GM21619 (cell line): ENCODE results near the gene EXD3.
"Not testable (repeated sequence)": the region's sequence is repeated elsewhere in the genome, so short reads cannot be mapped to it uniquely, and the experiment has no call there.

ENCODE experiments used
- ATAC-seq: cut with Tn5 transposase; IDR thresholded peaks from one replicate; pipeline ENCODE4 v1.9.1; 2021; ENCODE audit not compliant: unreplicated experiment

The EXD3 gene

DNA sequence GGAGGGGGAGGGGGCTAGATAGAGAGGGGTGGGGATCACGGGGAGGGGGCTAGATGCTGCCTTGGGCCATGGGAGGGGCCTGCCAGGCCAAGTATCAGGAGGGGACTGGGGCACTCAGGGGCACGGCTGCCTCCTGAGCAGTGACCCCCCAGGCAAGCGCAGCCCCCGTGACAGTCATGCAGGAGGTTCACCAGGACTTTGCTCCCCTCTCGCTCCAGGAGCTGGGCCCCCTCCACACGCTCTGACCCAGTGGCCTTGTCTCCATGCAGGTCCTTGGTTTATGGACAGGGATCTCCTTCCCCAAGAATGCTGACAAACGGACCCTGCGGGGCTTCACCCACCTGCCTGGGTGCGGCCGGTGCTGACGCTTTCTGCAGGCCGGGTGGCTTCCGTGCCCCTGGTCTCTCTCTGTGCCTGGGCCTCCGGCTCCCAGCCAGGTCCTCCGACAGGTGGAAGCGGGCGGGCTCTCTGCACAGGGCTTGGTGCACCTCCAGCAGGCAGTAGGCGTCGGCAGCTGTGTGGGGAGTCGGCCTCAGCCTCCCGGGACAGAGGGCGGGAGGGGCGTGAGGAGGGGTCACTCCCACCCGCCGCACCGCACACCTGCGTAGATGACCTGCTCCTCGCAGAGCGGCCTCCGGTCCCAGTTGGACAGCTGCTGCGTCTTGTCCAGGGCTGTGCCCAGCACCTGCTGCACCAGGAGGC lies 74.0 kb downstream of the EXD3 start:
- ATAC-seq, result no peak

DNA sequence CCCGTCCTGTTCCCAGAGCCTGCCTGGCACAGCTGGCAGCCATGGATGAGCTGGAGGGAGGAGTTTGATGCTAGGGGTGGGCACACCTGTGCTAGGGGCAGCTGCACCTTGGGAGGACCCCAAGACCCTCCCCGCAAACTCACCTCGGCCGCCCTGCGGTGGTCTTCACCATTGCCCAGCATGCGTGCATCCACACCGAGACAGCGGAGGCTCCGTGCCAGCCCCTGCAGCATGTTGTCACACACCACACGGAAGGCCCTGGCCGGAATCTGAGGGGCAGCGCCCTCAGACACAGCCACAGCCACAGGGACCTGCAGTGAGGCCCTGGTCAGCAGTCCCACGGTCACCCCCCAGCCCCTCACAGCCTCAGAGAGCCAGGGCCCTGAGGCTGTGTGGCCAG lies 75.0 kb downstream of the EXD3 start:
- no peak for ATAC-seq

- no peak for ATAC-seq
These were observed 80.5 kb downstream of the EXD3 start for GRCh38 chr9:137342482-137342881.

DNA sequence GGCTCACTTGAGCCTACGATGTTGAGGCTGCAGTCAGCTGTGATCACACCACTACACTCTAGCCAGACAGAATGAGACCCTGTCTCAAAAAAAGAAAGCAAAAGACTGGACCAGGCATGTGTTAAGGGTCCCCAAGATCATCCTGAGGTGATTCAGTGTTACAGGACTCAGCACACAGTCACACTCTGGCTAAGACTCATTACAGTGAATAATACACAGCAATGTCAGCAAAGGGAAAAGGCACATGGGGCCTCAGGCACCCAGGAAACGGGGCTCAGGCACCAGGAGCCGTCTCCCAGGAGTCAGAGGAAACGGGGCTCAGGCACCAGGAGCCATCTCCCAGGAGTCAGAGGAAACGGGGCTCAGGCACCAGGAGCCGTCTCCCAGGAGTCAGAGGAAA lies 81.7 kb downstream of the EXD3 start:
- ATAC-seq, result no peak

GRCh38 chr9:137339908-137340462 lies 83.0 kb downstream of the EXD3 start:
- ATAC-seq, result not testable (repeated sequence)

- ATAC-seq, result no peak
These were observed 83.7 kb downstream of the EXD3 start for GRCh38 chr9:137339045-137339907.

DNA sequence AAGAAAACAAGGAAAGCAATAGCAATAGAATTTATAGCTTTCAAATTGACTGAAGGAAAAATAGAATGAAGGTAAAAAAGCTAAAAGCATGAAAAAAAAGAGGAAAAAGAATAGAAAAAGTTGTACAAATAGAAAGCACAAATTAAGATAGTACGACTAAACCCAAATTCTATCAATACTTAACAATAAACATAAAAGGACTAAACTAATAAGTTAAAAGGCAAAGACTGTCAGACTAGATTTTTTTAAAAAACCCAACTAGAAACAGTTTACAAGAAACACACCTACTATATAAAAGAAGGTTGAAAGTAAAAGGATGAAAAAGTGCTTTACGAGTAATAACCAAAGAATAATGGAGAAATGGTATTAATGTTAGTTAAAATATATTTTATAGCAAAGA lies 86.2 kb downstream of the EXD3 start:
- no peak for ATAC-seq

- ATAC-seq, result no peak
These were observed 89.8 kb downstream of the EXD3 start for GRCh38 chr9:137333016-137333671.

DNA sequence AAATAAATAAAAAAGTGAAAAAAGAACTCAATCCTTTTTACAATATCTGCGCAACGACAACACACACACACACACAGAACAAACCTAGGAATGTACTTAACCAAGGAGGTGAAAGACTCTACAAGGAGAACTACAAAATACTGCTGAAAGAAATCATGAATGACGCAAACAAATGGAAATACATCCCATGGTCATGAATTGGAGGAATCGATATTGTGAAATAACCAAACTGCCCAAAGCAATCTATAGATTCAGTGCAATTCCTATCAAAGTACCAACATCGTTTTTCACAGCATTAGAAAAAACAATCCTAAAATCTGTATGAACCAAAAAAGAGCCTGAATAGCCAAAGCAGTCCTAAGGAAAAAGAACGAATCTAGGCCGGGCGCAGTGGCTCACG lies 91.0 kb downstream of the EXD3 start:
- ATAC-seq, result no peak

DNA sequence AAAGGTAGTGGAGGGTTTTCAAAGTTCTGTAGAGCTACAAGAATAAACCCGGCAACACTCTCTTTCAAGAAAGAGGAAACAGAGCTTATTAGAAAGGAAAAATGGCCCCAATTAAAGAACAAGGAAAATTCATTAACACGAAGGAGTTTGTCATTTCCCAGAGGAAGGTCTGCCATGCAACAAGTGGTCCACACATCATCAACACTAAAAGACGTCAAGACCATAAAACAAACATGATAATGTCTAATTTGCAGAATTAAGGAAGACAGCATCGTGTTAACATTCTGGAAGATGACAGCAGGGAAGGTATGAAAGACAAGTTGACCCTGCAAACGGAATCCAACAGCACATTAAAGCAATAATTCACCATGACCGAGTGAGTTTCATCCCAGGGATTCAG lies 92.3 kb downstream of the EXD3 start:
- no peak for ATAC-seq

DNA sequence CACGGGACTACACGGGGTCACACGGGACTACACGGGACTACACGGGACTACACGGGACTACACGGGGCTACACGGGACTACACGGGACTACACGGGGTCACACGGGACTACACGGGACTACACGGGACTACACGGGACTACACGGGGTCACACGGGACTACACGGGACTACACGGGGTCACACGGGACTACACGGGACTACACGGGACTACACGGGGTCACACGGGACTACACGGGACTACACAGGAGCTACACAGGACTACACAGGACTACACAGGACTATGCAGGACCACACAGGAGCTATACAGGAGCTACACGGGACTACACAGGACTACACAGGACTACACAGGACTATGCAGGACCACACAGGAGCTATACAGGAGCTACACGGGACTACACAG lies 93.4 kb downstream of the EXD3 start:
- not testable (repeated sequence) for ATAC-seq

- ATAC-seq, result not testable (repeated sequence)
These were observed 95.1 kb downstream of the EXD3 start for GRCh38 chr9:137327641-137328550.

- ATAC-seq, result no peak
These were observed 96.4 kb downstream of the EXD3 start for GRCh38 chr9:137326445-137327065.

- no peak for ATAC-seq
These were observed 97.2 kb downstream of the EXD3 start for GRCh38 chr9:137325799-137326198.

DNA sequence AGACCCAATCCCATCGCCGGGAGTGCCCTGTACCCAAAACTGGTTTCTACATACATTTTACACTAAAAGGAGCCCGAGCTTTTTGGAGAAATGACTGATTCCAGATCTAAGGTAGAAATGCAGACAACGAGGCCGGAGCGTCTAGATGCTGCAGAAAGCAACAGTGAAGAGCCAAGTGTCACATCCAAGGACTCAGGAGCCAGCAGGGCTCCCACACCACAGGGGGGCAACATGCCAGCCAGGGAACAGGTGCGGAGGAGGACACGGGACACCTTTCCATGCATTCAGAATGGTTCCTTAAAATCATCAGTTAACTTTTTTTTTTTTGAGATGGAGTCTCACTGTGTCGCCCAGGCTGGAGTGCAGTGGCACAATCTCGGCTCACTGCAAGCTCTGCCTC lies 97.8 kb downstream of the EXD3 start:
- ATAC-seq, result no peak

DNA sequence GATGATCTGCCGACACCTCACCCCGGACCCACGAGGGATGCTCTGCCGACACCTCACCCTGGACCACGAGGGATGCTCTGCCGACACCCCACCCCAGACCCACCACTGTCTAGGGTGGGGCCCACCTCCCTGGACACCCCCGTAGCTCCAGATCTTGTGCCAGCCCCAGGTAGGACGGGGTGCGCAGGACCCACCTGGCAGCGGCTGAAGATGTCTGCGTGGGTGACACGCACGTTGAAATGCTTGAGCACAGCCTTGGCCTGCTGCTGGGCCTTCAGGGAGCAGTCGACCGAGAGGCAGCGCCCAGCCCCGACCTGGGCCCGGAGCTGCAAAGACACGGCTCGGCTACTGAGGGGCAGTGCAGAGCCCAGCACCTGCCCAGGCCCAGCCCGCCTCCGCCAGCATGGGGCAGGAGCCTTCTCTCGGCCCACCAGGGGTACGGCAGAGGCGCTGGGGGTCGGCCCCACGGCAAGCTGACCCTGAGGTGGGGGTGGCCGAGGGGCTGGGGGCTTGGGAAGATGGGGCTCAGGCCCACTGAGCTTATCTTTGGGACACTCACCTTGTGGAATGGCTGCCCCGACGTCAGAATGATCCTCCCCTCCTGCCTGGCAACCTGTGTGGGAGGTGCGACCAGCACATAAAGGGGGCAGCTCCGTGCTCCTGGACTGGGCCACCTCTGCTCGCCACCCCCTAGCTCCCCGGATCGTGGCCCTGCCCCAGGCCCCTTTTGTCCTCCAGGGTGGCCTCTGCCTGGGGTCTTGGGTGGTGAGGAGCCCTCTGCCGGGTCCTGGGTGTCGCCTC lies 99.2 kb downstream of the EXD3 start:
- ATAC-seq, result no peak

GRCh38 chr9:137321726-137322361 lies 101.1 kb downstream of the EXD3 start:
- ATAC-seq, result no peak

DNA sequence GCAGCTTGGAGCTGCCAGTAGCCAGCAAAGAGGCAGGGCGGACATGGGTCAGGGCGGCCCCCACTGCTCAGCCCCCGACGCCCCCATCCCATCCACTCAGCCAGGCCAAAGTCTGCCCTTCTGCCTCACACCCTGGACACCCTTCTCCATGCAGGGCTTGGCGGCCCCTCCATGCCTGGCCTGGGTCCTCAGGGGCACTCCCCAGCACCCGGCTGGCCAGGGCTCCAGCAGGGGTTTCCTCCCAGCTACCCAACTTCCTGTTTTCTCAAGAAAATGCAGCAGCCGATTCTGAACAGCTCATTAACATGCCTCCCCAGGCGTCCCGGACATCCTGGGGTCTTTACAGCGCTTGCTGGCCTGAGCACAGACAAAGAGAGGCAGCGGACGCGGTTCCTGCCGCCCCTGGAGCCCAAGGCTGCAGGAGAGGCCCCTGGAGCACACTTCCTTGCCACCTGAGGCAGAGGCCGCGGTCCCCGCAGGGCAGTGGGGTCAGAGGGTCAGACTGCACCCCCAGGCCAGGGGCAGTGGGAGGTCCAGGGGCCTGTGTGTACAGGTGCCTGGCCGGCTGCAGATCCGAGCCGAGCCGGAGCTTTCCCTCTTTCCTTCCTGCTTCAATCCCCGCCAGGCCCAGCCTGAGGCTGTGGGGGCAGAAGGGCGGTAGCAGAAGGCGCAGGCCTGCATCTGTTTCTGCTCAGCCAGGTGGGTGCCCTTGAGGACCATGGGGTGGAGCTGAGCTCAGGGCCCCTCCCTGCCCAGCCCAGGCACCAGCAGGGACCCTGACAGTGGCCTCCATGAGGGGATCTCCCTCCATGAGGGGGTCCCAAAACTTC lies 102.2 kb downstream of the EXD3 start:
- ATAC-seq, result no peak
